Stomach (tissue), 4 donors: Measurements from ENCODE around the gene BNC2.

Experiments used
- POLR2A ChIP-seq, 4 donors: fragments of 450-650 bp; IDR thresholded peaks; one replicate each; pipeline ENCODE4 v1.6.1; 2016; ENCODE audit warnings: antibody characterized with exemption in 4 of 4, control low read depth in 2 of 4, mild to moderate bottlenecking in 1 of 4, moderate library complexity in 1 of 4
- POLR2AphosphoS5 ChIP-seq, 3 donors: sonication (generic); formaldehyde crosslinking; IDR thresholded peaks; one replicate each; pipeline ENCODE4 v1.6.1; 2016; ENCODE audit warnings: antibody characterized with exemption in 3 of 3
- TF ChIP-seq, protein P1 (sequence below), 7 experiments: fragments of 450-650 bp in 4 of 7; fragments of 200-600 bp in 3 of 7; sonication (generic) in 3 of 7; IDR thresholded peaks; one replicate each; pipeline ENCODE4 v1.5.1; 2016 to 2019; ENCODE audit warnings: antibody characterized with exemption in 7 of 7, control low read depth in 2 of 7, mild to moderate bottlenecking in 1 of 7

DNA sequence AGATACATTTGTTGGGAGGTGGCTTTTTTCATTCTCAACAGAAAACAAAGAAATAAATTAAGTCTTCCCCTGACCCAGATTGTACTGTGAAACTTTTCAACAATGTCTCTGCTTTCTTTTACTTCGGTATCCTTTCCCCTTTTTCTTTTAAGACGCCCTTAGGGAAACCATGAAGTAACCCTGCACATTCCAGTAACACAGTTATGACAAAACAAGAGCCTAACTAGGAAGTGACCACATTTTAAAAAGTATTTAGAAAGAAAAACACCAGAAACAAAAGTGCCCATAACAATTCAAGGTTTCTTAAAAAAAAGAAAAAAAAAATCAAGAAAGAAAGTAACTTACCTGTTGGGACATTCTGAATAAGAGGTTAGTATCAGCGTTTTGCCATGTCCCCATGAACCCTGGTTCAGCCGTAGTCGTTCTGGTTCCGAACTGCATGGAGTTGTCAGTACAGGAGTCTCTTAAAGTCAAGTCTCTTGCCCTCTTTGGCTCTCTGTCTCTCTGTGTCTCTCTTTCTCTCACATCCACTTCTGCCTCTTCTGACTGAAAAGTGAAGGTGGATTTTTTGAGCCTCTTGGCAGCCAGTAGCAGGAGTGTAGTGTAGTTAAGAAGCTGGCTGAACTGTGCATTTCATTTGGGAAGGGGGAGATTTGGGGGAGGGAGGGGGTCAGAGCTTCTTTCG, 142.9 kb downstream of the BNC2 start:
- TF ChIP-seq POLR2A (IDR thresholded peaks at IDR 0.05) (no peak), POLR2AphosphoS5 (IDR thresholded peaks at IDR 0.05) (no peak)
- TF ChIP-seq, protein P1, sequence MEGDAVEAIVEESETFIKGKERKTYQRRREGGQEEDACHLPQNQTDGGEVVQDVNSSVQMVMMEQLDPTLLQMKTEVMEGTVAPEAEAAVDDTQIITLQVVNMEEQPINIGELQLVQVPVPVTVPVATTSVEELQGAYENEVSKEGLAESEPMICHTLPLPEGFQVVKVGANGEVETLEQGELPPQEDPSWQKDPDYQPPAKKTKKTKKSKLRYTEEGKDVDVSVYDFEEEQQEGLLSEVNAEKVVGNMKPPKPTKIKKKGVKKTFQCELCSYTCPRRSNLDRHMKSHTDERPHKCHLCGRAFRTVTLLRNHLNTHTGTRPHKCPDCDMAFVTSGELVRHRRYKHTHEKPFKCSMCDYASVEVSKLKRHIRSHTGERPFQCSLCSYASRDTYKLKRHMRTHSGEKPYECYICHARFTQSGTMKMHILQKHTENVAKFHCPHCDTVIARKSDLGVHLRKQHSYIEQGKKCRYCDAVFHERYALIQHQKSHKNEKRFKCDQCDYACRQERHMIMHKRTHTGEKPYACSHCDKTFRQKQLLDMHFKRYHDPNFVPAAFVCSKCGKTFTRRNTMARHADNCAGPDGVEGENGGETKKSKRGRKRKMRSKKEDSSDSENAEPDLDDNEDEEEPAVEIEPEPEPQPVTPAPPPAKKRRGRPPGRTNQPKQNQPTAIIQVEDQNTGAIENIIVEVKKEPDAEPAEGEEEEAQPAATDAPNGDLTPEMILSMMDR (IDR thresholded peaks at IDR 0.05), result no peak
